HG03095 (cell line): Measurements from ENCODE around the gene CD40.

Source experiments
- ATAC-seq: cut with Tn5 transposase; IDR thresholded peaks from one replicate; pipeline ENCODE4 v1.9.1; 2021; ENCODE audit warnings: moderate library complexity; ENCODE audit not compliant: unreplicated experiment

CD40 gene

GRCh38 chr20:46121184-46121930 lies 3.2 kb downstream of the CD40 start:
- ATAC-seq, result no peak

GRCh38 chr20:46122071-46122470 lies 4.0 kb downstream of the CD40 start:
- no peak for ATAC-seq

- ATAC-seq, result no peak
Observed at GRCh38 chr20:46122516-46123481, 4.7 kb downstream of the CD40 start.

GRCh38 chr20:46123482-46124245 lies 5.5 kb downstream of the CD40 start:
- ATAC-seq, result no peak

- ATAC-seq, result no peak
Observed at GRCh38 chr20:46126440-46127056, 8.4 kb downstream of the CD40 start.

GRCh38 chr20:46127396-46128010 lies 9.4 kb downstream of the CD40 start:
- no peak for ATAC-seq

GRCh38 chr20:46128310-46129151 lies 10.4 kb downstream of the CD40 start:
- ATAC-seq, result no peak

GRCh38 chr20:46129955-46130481 lies 11.9 kb downstream of the CD40 start:
- no peak for ATAC-seq

GRCh38 chr20:46130534-46130933 lies 12.4 kb downstream of the CD40 start:
- no peak for ATAC-seq

GRCh38 chr20:46131396-46131795 lies 13.3 kb downstream of the CD40 start:
- no peak for ATAC-seq

GRCh38 chr20:46132705-46133120 lies 14.6 kb downstream of the CD40 start:
- no peak for ATAC-seq

- ATAC-seq, result no peak
Observed at GRCh38 chr20:46133886-46134654, 16.0 kb downstream of the CD40 start.

- ATAC-seq, result no peak
Observed at GRCh38 chr20:46134716-46135115, 16.6 kb downstream of the CD40 start.

- ATAC-seq, result no peak
Observed at GRCh38 chr20:46135856-46136633, 17.9 kb downstream of the CD40 start.

- no peak for ATAC-seq
Observed at GRCh38 chr20:46137816-46138215, 19.7 kb downstream of the CD40 start.

GRCh38 chr20:46139266-46139889 lies 21.3 kb downstream of the CD40 start:
- ATAC-seq, result no peak

- no peak for ATAC-seq
Observed at GRCh38 chr20:46139908-46140482, 21.9 kb downstream of the CD40 start.
